ENCODE results near the gene UGT8.

- no peak for TF ChIP-seq CTCF (IDR thresholded peaks at IDR 0.05)
- no peak for TF ChIP-seq POLR2A (IDR thresholded peaks at IDR 0.05)
Observed at GRCh38 chr4:114606245-114606644, 7.6 kb downstream of the UGT8 start.

Data from heart left ventricle (tissue), 13 donors.